ENCODE results near the gene ERBB4. TPM values are rescaled to one million over a fixed set of nuclear protein-coding genes. Genes with fewer than 3 reads are reported as not detected.

ERBB4 gene
- total RNA-seq, 1 experiment from 2014 or later = 0.04 TPM

DNA sequence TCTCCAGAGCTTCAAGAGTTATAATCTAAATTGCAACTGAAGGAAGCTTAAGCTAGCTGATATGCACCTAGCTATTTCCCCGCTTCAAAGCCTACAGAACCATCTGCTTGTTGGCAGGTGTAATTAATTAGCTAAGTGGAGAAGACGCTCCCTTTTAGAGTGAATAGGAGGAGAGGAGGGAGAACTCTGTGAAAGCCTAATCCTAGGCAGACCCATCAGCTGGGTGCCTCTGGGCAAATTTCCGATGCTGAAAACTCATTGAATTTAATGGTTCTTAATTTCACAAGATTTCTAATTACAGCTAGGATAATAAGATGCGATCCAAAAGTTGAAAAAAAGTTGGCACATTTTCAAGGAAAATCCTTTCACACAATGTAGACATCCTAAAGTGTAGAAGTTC, 735.9 kb downstream of the ERBB4 start:
- H3K56ac ChIP-seq (ENCODE audit: insufficient read length, low read depth, low read length) = no peak overlapping the region
- no peak overlapping the region for H4K5ac ChIP-seq (ENCODE audit: insufficient read length, low read depth, low read length)
- no peak overlapping the region for H4K8ac ChIP-seq (replicated peaks; ENCODE audit: insufficient read length, low read depth, low read length)
- no peak overlapping the region for H2BK12ac ChIP-seq (ENCODE audit: insufficient read length, low read depth, low read length)
- no peaks in the 10 kb centered on the region for H3K27me3 Mint-ChIP-seq (ENCODE audit: low read depth)
- H2BK120ac ChIP-seq (ENCODE audit: low read depth, low read length, poor library complexity, severe bottlenecking) = no peak overlapping the region
- H3K4me1 ChIP-seq (ENCODE audit: insufficient read depth, low read length) = no peaks in the 10 kb centered on the region
- TF ChIP-seq, protein P1, sequence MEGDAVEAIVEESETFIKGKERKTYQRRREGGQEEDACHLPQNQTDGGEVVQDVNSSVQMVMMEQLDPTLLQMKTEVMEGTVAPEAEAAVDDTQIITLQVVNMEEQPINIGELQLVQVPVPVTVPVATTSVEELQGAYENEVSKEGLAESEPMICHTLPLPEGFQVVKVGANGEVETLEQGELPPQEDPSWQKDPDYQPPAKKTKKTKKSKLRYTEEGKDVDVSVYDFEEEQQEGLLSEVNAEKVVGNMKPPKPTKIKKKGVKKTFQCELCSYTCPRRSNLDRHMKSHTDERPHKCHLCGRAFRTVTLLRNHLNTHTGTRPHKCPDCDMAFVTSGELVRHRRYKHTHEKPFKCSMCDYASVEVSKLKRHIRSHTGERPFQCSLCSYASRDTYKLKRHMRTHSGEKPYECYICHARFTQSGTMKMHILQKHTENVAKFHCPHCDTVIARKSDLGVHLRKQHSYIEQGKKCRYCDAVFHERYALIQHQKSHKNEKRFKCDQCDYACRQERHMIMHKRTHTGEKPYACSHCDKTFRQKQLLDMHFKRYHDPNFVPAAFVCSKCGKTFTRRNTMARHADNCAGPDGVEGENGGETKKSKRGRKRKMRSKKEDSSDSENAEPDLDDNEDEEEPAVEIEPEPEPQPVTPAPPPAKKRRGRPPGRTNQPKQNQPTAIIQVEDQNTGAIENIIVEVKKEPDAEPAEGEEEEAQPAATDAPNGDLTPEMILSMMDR (conservative IDR thresholded peaks at IDR 0.05) = no peak
- H2BK20ac ChIP-seq (ENCODE audit: low read depth, low read length, poor library complexity, severe bottlenecking) = no peak overlapping the region
- no peak overlapping the region for H2AK5ac ChIP-seq (ENCODE audit: insufficient read length, low read length)
- H3K4ac ChIP-seq (ENCODE audit: low read depth, low read length) = no peak overlapping the region
- no peak overlapping the region for H2BK5ac ChIP-seq (ENCODE audit: insufficient read length, low read length)
- H3K79me2 ChIP-seq (ENCODE audit: insufficient read depth, low read length) = no peaks in the 10 kb centered on the region
- no peaks in the 10 kb centered on the region for H3K9me3 ChIP-seq (ENCODE audit: control insufficient read depth, low read depth, low read length)
- H3K18ac ChIP-seq (ENCODE audit: insufficient read length, low read depth, low read length) = no peak overlapping the region
- H3K36me3 Mint-ChIP-seq (ENCODE audit: insufficient read depth in 1 of 3, low read depth in 3 of 3) = no peaks in the 10 kb centered on the region
- DNase-seq = no peak
- peaks cover 4% of the 10 kb centered on the region in 2 experiments; a peak in 3 of 4 replicates for H3K4me1 Mint-ChIP-seq
- no peaks in the 10 kb centered on the region for H3K27me3 ChIP-seq (ENCODE audit: insufficient read depth, low read length)
- no peak overlapping the region for H3K4me3 Mint-ChIP-seq
- no peaks in the 10 kb centered on the region for H4K20me1 ChIP-seq (ENCODE audit: control insufficient read depth, insufficient read depth, insufficient read length)
- H3K27ac ChIP-seq (ENCODE audit: insufficient read length, low read depth, low read length) = no peak overlapping the region
- no peak overlapping the region for H2AFZ ChIP-seq (ENCODE audit: low read length)
- H3K9me3 Mint-ChIP-seq = no peaks in the 10 kb centered on the region
- H3K27ac Mint-ChIP-seq = no peak overlapping the region
- no peak overlapping the region for H3T11ph ChIP-seq (ENCODE audit: low read length)
- H3K4me2 ChIP-seq (ENCODE audit: insufficient read depth, insufficient read length, low read length) = no peak overlapping the region
- H3K23me2 ChIP-seq (ENCODE audit: insufficient read length, low read depth, low read length, poor library complexity, severe bottlenecking) = no peaks in the 10 kb centered on the region
- H2BK15ac ChIP-seq (ENCODE audit: low read depth, low read length) = no peak overlapping the region
- no peak overlapping the region for H3K23ac ChIP-seq (ENCODE audit: insufficient read length, low read depth, low read length)
- H4K91ac ChIP-seq (ENCODE audit: insufficient read length, low read depth, low read length) = no peak overlapping the region
- no CpG with 5 or more reads among the region's 4 CpGs for WGBS (ENCODE audit: extremely low coverage, insufficient read length, low lambda C conversion rate)
- H3K14ac ChIP-seq (ENCODE audit: insufficient read depth, low read length) = no peak overlapping the region
- no peaks in the 10 kb centered on the region for H3K79me1 ChIP-seq (ENCODE audit: insufficient read depth, low read depth, low read length, poor library complexity, severe bottlenecking)
- no peak overlapping the region for H3K9ac ChIP-seq (ENCODE audit: extremely low read depth, insufficient read length, low read length)

Data from H9 (cell line).